Activated CD8-positive, alpha-beta T cell treated with anti-CD3 and anti-CD28 coated beads for 36 hours (primary cell): Measurements from ENCODE around the gene VPS9D1. TPM values are rescaled to one million over a fixed set of nuclear protein-coding genes. Genes with fewer than 3 reads are reported as not detected.

Source experiments
- ATAC-seq: fragments of 200-7000 bp; cut with Tn5 transposase; one replicate; pipeline ENCODE4 v1.10.0; 2021; ENCODE audit warnings: mild to moderate bottlenecking, moderate library complexity
- CTCF ChIA-PET: fragments of 350-600 bp; sonication (Branson Sonifier 250); formaldehyde crosslinking; loops from one replicate; lab custom pipeline; 2021; ENCODE audit warnings: antibody characterized with exemption; lab: Charles Lee
- POLR2A ChIA-PET: fragments of 350-600 bp; sonication (Branson Sonifier 250); formaldehyde crosslinking; loops from one replicate; lab custom pipeline; 2021; ENCODE audit warnings: antibody characterized with exemption; lab: Charles Lee
- DNase-seq: peaks from one replicate; pipeline ENCODE4 v3.0.0-alpha.2; 2020
- H3K27ac Mint-ChIP-seq: one replicate; pipeline ENCODE4 v1.8.0; 2021; ENCODE audit warnings: mild to moderate bottlenecking, mixed read lengths
- H3K27me3 Mint-ChIP-seq: one replicate; pipeline ENCODE4 v1.8.0; 2021; ENCODE audit warnings: mixed read lengths
- H3K36me3 Mint-ChIP-seq: one replicate; pipeline ENCODE4 v1.8.0; 2021; ENCODE audit warnings: low read depth, mixed read lengths
- H3K4me1 Mint-ChIP-seq: one replicate; pipeline ENCODE4 v1.8.0; 2021; ENCODE audit warnings: low read depth, mixed read lengths
- H3K4me3 Mint-ChIP-seq: one replicate; pipeline ENCODE4 v1.8.0; 2021; ENCODE audit warnings: mild to moderate bottlenecking, moderate library complexity, mixed read lengths
- H3K9me3 Mint-ChIP-seq: one replicate; pipeline ENCODE4 v1.8.0; 2021; ENCODE audit warnings: mixed read lengths
- CTCF ChIP-seq: fragments of 200-600 bp; IDR thresholded peaks from one replicate; pipeline ENCODE4 v1.8.0; 2022; ENCODE audit warnings: antibody characterized with exemption, mild to moderate bottlenecking
- intact Hi-C: fragments of 100-400 bp; cut with micrococcal nuclease; formaldehyde crosslinking; loops from one replicate; pipeline ENCODE4 v1.10.0; 2022
- total RNA-seq, 2 experiments: library from RNA; stranded (reverse); gene quantifications; one replicate each; pipeline ENCODE4 v1.2.3, GENCODE V29; 2021

Gene VPS9D1
- total RNA-seq, 2 experiments from 2014 or later = 1.5 to 1.6 TPM

- H3K9me3 Mint-ChIP-seq = no peaks in the 10 kb centered on the region
- H3K4me1 Mint-ChIP-seq = peaks cover 27% of the 10 kb centered on the region
- POLR2A ChIA-PET = interaction anchor here (0.6 to 3.6 kb wide), 4 partner anchors 11 to 722 kb away, joined by 3 to 21 read pairs (median 3); partner anchors contain the start of genes CDK10 and TCF25
- TF ChIP-seq CTCF = no peak
- no peak overlapping the region for H3K27ac Mint-ChIP-seq
- no peak overlapping the region for H3K4me3 Mint-ChIP-seq
- no peak for DNase-seq
- CTCF ChIA-PET = interaction anchor here (1.2 to 3.4 kb wide), 2 partner anchors 8 to 28 kb away, joined by 4 to 23 read pairs; no protein-coding TSS in a partner anchor
- H3K36me3 Mint-ChIP-seq = peaks cover 16% of the 10 kb centered on the region
- ATAC-seq = no peak
- intact Hi-C loops = no loop called here
- no peaks in the 10 kb centered on the region for H3K27me3 Mint-ChIP-seq
Observed at GRCh38 chr16:89697616-89698331, 22.9 kb downstream of the VPS9D1 start.

GRCh38 chr16:89697161-89697615 lies 23.5 kb downstream of the VPS9D1 start:
- DNase-seq (no peak), ATAC-seq (no peak)
- Mint-ChIP-seq H3K4me1 (peaks cover 21% of the 10 kb centered on the region), H3K27ac (no peak overlapping the region), H3K9me3 (no peaks in the 10 kb centered on the region), H3K4me3 (no peak overlapping the region), H3K27me3 (no peaks in the 10 kb centered on the region), H3K36me3 (peaks cover 16% of the 10 kb centered on the region)
- no peak for TF ChIP-seq CTCF
- CTCF ChIA-PET = interaction anchor here (1.2 to 3.4 kb wide), 2 partner anchors 9 to 28 kb away, joined by 4 to 23 read pairs; no protein-coding TSS in a partner anchor
- intact Hi-C loops = no loop called here
- POLR2A ChIA-PET = interaction anchor here (0.7 to 3.6 kb wide), 2 partner anchors 11 to 132 kb away, joined by 3 to 21 read pairs; partner anchors contain the start of gene CDK10

- Mint-ChIP-seq H3K27ac (no peak overlapping the region), H3K27me3 (no peaks in the 10 kb centered on the region), H3K36me3 (peaks cover 16% of the 10 kb centered on the region), H3K4me3 (no peak overlapping the region), H3K9me3 (no peaks in the 10 kb centered on the region), H3K4me1 (peaks cover 20% of the 10 kb centered on the region)
- DNase-seq = peak; percentile 57
- ChIA-PET POLR2A (no interaction called here), CTCF (no interaction called here)
- ATAC-seq = no peak
- intact Hi-C loops = no loop called here
- TF ChIP-seq CTCF = no peak
Observed at GRCh38 chr16:89696670-89697128, 24.0 kb downstream of the VPS9D1 start.

GRCh38 chr16:89695875-89696669 lies 24.6 kb downstream of the VPS9D1 start:
- no peak for TF ChIP-seq CTCF
- Mint-ChIP-seq H3K9me3 (no peaks in the 10 kb centered on the region), H3K27ac (no peak overlapping the region), H3K27me3 (no peaks in the 10 kb centered on the region), H3K4me3 (no peak overlapping the region), H3K4me1 (peaks cover 20% of the 10 kb centered on the region), H3K36me3 (peaks cover 16% of the 10 kb centered on the region)
- ChIA-PET POLR2A (no interaction called here), CTCF (interaction anchor here (1.3 kb wide), 1 partner anchor 10 kb away, joined by 3 read pairs; the partner anchor contains the start of gene CDK10)
- no peak for ATAC-seq
- intact Hi-C loops = no loop called here
- no peak for DNase-seq
